Right lobe of liver (tissue), 6 donors: ENCODE data around the gene FGF11. TPM values are rescaled to one million over a fixed set of nuclear protein-coding genes. Genes with fewer than 3 reads are reported as not detected.
A peak's percentile ranks its signal among the peaks of the same experiment; 100 is the strongest.

ENCODE experiments used
- ATAC-seq, 4 donors: fragments of 200-7000 bp; cut with Tn5 transposase; one replicate each; pipeline ENCODE4 v1.9.1; 2020; ENCODE audit warnings: mild to moderate bottlenecking in 4 of 4, moderate library complexity in 4 of 4
- DNase-seq, 3 donors: peaks; one replicate each; pipeline ENCODE4 v3.0.0-alpha.2; 2020
- H3K27ac ChIP-seq, 3 donors: fragments of 200-600 bp; one replicate each; pipeline ENCODE4 v1.8.0; 2022
- H3K27me3 ChIP-seq, 2 donors: fragments of 200-600 bp; one replicate each; pipeline ENCODE4 v1.8.0; 2022
- H3K36me3 ChIP-seq, 4 donors: fragments of 200-600 bp; sonication (generic) in 1 of 4; one replicate each; pipeline versions ENCODE4 v1.5.1 to v1.8.0; 2017 to 2022; ENCODE audit warnings: control low read depth in 1 of 4
- H3K4me1 ChIP-seq, 4 donors: fragments of 200-600 bp; sonication (generic) in 1 of 4; one replicate each; pipeline versions ENCODE4 v1.5.1 to v1.8.0; 2017 to 2022; ENCODE audit warnings: control low read depth in 1 of 4
- H3K4me3 ChIP-seq, 3 donors: fragments of 200-600 bp; one replicate each; pipeline ENCODE4 v1.8.0; 2022
- H3K9me3 ChIP-seq, 4 donors: fragments of 200-600 bp; sonication (generic) in 1 of 4; one replicate each; pipeline versions ENCODE4 v1.5.1 to v1.8.0; 2017 to 2022; ENCODE audit warnings: control low read depth in 1 of 4
- CTCF ChIP-seq, 4 donors: fragments of 200-600 bp in 3 of 4; fragments of 450-650 bp in 1 of 4; IDR thresholded peaks; one replicate each; pipeline versions ENCODE4 v1.5.1 to v1.8.0; 2016 to 2022; ENCODE audit warnings: antibody characterized with exemption in 4 of 4, mild to moderate bottlenecking in 2 of 4
- POLR2A ChIP-seq: fragments of 450-650 bp; IDR thresholded peaks from one replicate; pipeline ENCODE4 v1.6.1; 2017; ENCODE audit warnings: antibody characterized with exemption, mild to moderate bottlenecking
- WGBS: methylation state at CpG from one replicate; pipeline ENCODE4 v1.1.6; 2018; ENCODE audit warnings: low coverage, low lambda C conversion rate; ENCODE audit not compliant: insufficient coverage; ENCODE audit errors: missing lambda C conversion rate; 5-methylcytosine and 5-hydroxymethylcytosine counted together
- intact Hi-C, 2 donors: fragments of 100-400 bp; cut with DNase I; formaldehyde crosslinking; loops; one replicate each; pipeline versions ENCODE4 v1.11.2 to v1.14.1; 2022
- total RNA-seq, 6 experiments: library from RNA; depleted of rRNA in 2 of 6; stranded (reverse); fragments of >200 nt in 2 of 6; fragmentation: NEBNext Ultra II Directional in 3 of 6; extraction: Animal tissue kit (Norgen Biotek cat#: 25700) in 3 of 6; gene quantifications; one replicate each; pipeline versions ENCODE4 v1.1.0 to v1.2.4, GENCODE V29; 2016 to 2023
- donor health status: DM: no; HTN: yes; CAD: no.
- donor health status: DM: no; HTN: no; CAD: no.
- donor health status: DM: no; HTN: no; CAD: no.
- donor health status: DM: no; HTN: yes; CAD: no.
- donor health status: DM: no; HTN: yes; CAD: no.

FGF11 gene
- total RNA-seq, 6 experiments from 2014 or later, result 0.37 to 0.84 (median 0.68) TPM; not detected in 1

GRCh38 chr17:7426896-7427489 is 12.3 kb upstream of the FGF11 start:
- TF ChIP-seq CTCF (IDR thresholded peaks at IDR 0.05), result no peak
- no peak for TF ChIP-seq POLR2A
- DNase-seq (no peak), ATAC-seq (peak in 1 of 4 donors; percentile 7)
- Histone ChIP-seq H3K9me3 (no peaks in the 10 kb centered on the region), H3K27me3 (no peaks in the 10 kb centered on the region), H3K36me3 (no peaks in the 10 kb centered on the region), H3K27ac (no peak overlapping the region), H3K4me3 (no peak overlapping the region), H3K4me1 (no peaks in the 10 kb centered on the region)
- WGBS, result 78% methylated on average over 7 of the region's 29 CpGs
- intact Hi-C loops, result no loop called here

GRCh38 chr17:7427549-7427948 is 11.8 kb upstream of the FGF11 start:
- intact Hi-C loops, result no loop called here
- 89% methylated on average over 4 of the region's 7 CpGs for WGBS
- ATAC-seq, result no peak

DNA sequence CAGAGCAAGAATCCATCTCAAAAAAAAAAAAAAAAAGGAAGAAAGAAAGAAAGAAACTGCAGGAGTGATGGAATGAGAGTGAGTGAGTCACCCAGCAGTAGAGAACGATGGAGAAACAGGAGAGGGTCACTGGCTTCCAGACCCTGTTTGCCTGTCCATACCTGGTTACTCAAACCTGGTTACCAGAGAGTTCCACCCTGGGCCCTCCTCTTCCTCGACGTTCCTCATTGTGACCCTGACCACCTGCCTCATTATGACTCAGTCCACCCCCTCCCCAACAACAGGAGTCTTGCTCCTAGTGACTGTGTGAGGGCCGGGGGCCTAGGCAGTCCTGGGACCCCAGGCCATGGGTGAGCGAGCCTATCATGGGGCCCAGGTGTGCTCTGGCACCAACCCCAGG is 10.8 kb upstream of the FGF11 start, which contains the start of gene SPEM3:
Gene SPEM3 (plus strand): TSS at position 301 of the 400 bp plus-strand sequence. CDS start 46 bp downstream, at position 347.
- Histone ChIP-seq H3K9me3 (no peaks in the 10 kb centered on the region), H3K27ac (no peak within 1 kb of the TSS), H3K4me3 (no peak within 1 kb of the TSS), H3K27me3 (no peaks in the 10 kb centered on the region), H3K36me3 (no peaks in the 10 kb centered on the region), H3K4me1 (no peaks in the 10 kb centered on the region)
- intact Hi-C loops, result no loop called here
- WGBS, result 62% methylated on average over 3 of the region's 5 CpGs
- TF ChIP-seq CTCF (IDR thresholded peaks at IDR 0.05) (no peak), POLR2A (no peak)
- ATAC-seq (no peak), DNase-seq (no peak)

More at GRCh38 chr17:7427549-7427948, 11.8 kb upstream of the FGF11 start:
- DNase-seq, result no peak
- H3K36me3 ChIP-seq, result no peaks in the 10 kb centered on the region
- H3K4me3 ChIP-seq, result no peak overlapping the region
- H3K27ac ChIP-seq, result no peak overlapping the region
- no peak for TF ChIP-seq POLR2A
- no peak for TF ChIP-seq CTCF (IDR thresholded peaks at IDR 0.05)
- no peaks in the 10 kb centered on the region for H3K27me3 ChIP-seq
- H3K9me3 ChIP-seq, result no peaks in the 10 kb centered on the region
- no peaks in the 10 kb centered on the region for H3K4me1 ChIP-seq

GRCh38 chr17:7429722-7430121 is 9.6 kb upstream of the FGF11 start:
- intact Hi-C loops, result no loop called here
- no peaks in the 10 kb centered on the region for H3K9me3 ChIP-seq
- TF ChIP-seq CTCF (IDR thresholded peaks at IDR 0.05) (no peak), POLR2A (no peak)
- H3K27ac ChIP-seq, result no peak overlapping the region
- no peaks in the 10 kb centered on the region for H3K36me3 ChIP-seq
- WGBS, result 96% methylated on average over 3 of the region's 10 CpGs
- ATAC-seq (no peak), DNase-seq (no peak)
- H3K27me3 ChIP-seq, result no peaks in the 10 kb centered on the region
- peaks cover 0 to under 1% (median 0%) of the 10 kb centered on the region in 4 donors for H3K4me1 ChIP-seq
- no peak overlapping the region for H3K4me3 ChIP-seq
